Hindlimb muscle (tissue), 1 donor: ENCODE data around the gene MYH14. TPM values are rescaled to one million over a fixed set of nuclear protein-coding genes. Genes with fewer than 3 reads are reported as not detected.

Experiments used
- DNase-seq: peaks from one replicate; pipeline ENCODE4 v3.0.0-alpha.2; 2013
- polyA plus RNA-seq: library from polyadenylated mRNA; unstranded; fragments of 120-200 nt; gene quantifications from one replicate; pipeline ENCODE4 v1.2.1, GENCODE V29; 2013; ENCODE audit not compliant: insufficient read length

MYH14 gene
- polyA plus RNA-seq, result 48.6 TPM

- DNase-seq, result peak; percentile 62
Observed at GRCh38 chr19:50203281-50204080, at the start of gene MYH14. TSS of gene MYH14 (plus strand) at chr19:50203622. CDS start at chr19:50210366, 6,744 bp downstream.

GRCh38 chr19:50154529-50154928 lies 48.9 kb upstream of the MYH14 start:
- DNase-seq, result no peak

- no peak for DNase-seq
Observed at GRCh38 chr19:50155520-50156109, 47.8 kb upstream of the MYH14 start.

GRCh38 chr19:50158577-50158976 lies 44.8 kb upstream of the MYH14 start:
- no peak for DNase-seq

- no peak for DNase-seq
Observed at GRCh38 chr19:50159078-50159477, 44.3 kb upstream of the MYH14 start.

- no peak for DNase-seq
Observed at GRCh38 chr19:50162988-50163387, 40.4 kb upstream of the MYH14 start, which contains the start of gene IZUMO2. TSS of gene IZUMO2 (minus strand) at chr19:50163281. CDS start at chr19:50163194, 87 bp downstream.

- peak; percentile 30 for DNase-seq
Observed at GRCh38 chr19:50167314-50167721, 36.1 kb upstream of the MYH14 start.

GRCh38 chr19:50171752-50172151 lies 31.7 kb upstream of the MYH14 start:
- no peak for DNase-seq

- DNase-seq, result no peak
Observed at GRCh38 chr19:50172726-50173125, 30.7 kb upstream of the MYH14 start.

- no peak for DNase-seq
Observed at GRCh38 chr19:50173127-50173526, 30.3 kb upstream of the MYH14 start.

GRCh38 chr19:50174100-50174793 lies 29.2 kb upstream of the MYH14 start:
- DNase-seq, result no peak

GRCh38 chr19:50175924-50176323 lies 27.5 kb upstream of the MYH14 start:
- no peak for DNase-seq

GRCh38 chr19:50176775-50177174 lies 26.6 kb upstream of the MYH14 start:
- DNase-seq, result no peak

GRCh38 chr19:50178320-50178719 lies 25.1 kb upstream of the MYH14 start:
- no peak for DNase-seq

- no peak for DNase-seq
Observed at GRCh38 chr19:50178859-50179537, 24.4 kb upstream of the MYH14 start.

- no peak for DNase-seq
Observed at GRCh38 chr19:50181121-50181520, 22.3 kb upstream of the MYH14 start.

- DNase-seq, result no peak
Observed at GRCh38 chr19:50184196-50184595, 19.2 kb upstream of the MYH14 start.

- no peak for DNase-seq
Observed at GRCh38 chr19:50187937-50188336, 15.5 kb upstream of the MYH14 start.

GRCh38 chr19:50189331-50189730 lies 14.1 kb upstream of the MYH14 start:
- no peak for DNase-seq

GRCh38 chr19:50190439-50190891 lies 13.0 kb upstream of the MYH14 start:
- no peak for DNase-seq

GRCh38 chr19:50191216-50191615 lies 12.2 kb upstream of the MYH14 start:
- no peak for DNase-seq

- no peak for DNase-seq
Observed at GRCh38 chr19:50192463-50193211, 10.8 kb upstream of the MYH14 start.
